ENCODE measurements around the gene ASIC4.

The ASIC4 gene

DNA sequence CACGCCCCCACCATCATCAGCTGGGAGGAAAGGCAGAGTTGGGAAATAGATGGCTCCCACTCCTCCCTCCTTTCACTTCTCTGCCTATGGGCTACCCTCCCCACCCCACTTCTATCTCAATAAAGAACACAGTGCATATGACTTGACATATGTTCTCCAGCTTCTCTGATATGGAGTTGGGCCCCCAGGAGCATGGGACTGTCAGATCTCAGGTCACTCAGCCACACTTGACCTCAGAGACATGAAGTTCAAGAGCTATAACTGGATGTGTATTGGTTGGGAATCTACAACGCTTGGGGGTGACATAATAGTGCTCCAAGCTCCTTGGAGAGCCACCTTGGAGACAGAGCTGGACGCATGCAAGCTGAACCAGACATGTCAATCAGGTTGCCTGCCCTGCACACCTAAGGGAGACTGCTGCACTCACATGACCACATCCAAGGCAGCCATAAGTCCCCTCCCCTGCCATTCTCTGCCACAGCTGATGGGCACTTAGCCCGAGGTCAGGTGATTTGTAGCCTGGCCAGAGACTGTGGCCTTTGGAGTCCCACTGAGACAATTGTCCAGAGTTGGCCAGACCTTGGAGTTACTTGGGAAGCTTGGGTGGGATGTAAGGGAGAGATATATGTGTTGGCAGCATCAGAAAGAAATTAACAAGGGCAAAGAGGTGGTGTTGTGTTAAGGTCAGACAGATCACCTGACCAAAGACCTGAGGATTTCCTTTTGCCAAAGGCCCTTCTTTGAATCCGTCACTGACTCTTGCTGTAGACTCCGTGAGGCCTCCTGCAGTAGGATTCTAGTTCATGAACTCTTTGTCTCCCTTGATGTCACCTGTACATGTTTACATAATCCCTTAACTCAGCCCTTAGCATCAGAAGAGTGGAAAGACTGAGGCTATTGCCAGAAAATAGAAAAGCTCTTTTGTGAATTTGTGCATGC, 61.6 kb downstream of the ASIC4 start:
- no peak overlapping the region for H3K27ac ChIP-seq (ENCODE audit: insufficient read depth, low read length, poor library complexity, severe bottlenecking)
- H3K36me3 ChIP-seq (ENCODE audit: control insufficient read depth, insufficient read depth, low read length): no peaks in the 10 kb centered on the region
- DNase-seq: no peak
- no peaks in the 10 kb centered on the region for H3K4me1 ChIP-seq (ENCODE audit: control insufficient read depth, insufficient read depth, low read length, poor library complexity, severe bottlenecking)
- no peak overlapping the region for H3K4me3 ChIP-seq (ENCODE audit: insufficient read depth, low read depth, low read length, poor library complexity, severe bottlenecking)
- peaks cover 15% of the 10 kb centered on the region for H3K27me3 ChIP-seq (replicated peaks; ENCODE audit: control insufficient read depth, insufficient read depth, low read length, poor library complexity, severe bottlenecking)
- H3K9me3 ChIP-seq (ENCODE audit: control insufficient read depth, low read length): no peaks in the 10 kb centered on the region

GRCh38 chr2:219576505-219577388, 62.5 kb downstream of the ASIC4 start:
- Histone ChIP-seq H3K27ac (ENCODE audit: insufficient read depth, low read length, poor library complexity, severe bottlenecking) (no peak overlapping the region), H3K9me3 (ENCODE audit: control insufficient read depth, low read length) (no peaks in the 10 kb centered on the region), H3K4me1 (ENCODE audit: control insufficient read depth, insufficient read depth, low read length, poor library complexity, severe bottlenecking) (no peaks in the 10 kb centered on the region), H3K27me3 (replicated peaks; ENCODE audit: control insufficient read depth, insufficient read depth, low read length, poor library complexity, severe bottlenecking) (peaks cover 8% of the 10 kb centered on the region), H3K36me3 (ENCODE audit: control insufficient read depth, insufficient read depth, low read length) (no peaks in the 10 kb centered on the region), H3K4me3 (ENCODE audit: insufficient read depth, low read depth, low read length, poor library complexity, severe bottlenecking) (no peak overlapping the region)
- DNase-seq: no peak

- H3K4me1 ChIP-seq (ENCODE audit: control insufficient read depth, insufficient read depth, low read length, poor library complexity, severe bottlenecking): no peaks in the 10 kb centered on the region
- no peak overlapping the region for H3K27ac ChIP-seq (ENCODE audit: insufficient read depth, low read length, poor library complexity, severe bottlenecking)
- H3K27me3 ChIP-seq (replicated peaks; ENCODE audit: control insufficient read depth, insufficient read depth, low read length, poor library complexity, severe bottlenecking): no peaks in the 10 kb centered on the region
- DNase-seq: no peak
- H3K9me3 ChIP-seq (ENCODE audit: control insufficient read depth, low read length): no peaks in the 10 kb centered on the region
- H3K4me3 ChIP-seq (ENCODE audit: insufficient read depth, low read depth, low read length, poor library complexity, severe bottlenecking): no peak overlapping the region
- H3K36me3 ChIP-seq (ENCODE audit: control insufficient read depth, insufficient read depth, low read length): no peaks in the 10 kb centered on the region
These were observed 64.7 kb downstream of the ASIC4 start for GRCh38 chr2:219578811-219579613.

DNA sequence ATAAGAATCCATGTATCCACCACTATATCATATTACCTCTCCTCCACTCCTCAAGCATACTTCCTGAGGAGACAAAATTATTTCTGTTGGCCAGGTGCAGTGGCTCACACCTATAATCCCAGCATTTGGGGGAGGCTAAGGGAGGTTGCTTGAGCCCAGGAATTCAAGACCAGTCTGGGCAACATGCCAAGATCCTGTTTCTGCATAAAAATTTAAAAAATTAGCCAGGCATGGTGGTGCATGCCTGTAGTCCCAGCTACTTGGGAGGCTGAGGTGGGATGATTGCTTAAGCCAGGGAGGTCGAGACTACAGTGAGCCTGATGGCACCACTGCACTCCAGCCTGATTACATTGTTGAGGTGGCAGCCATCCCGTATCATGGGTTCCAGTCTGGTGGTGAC, 67.1 kb downstream of the ASIC4 start:
- no peaks in the 10 kb centered on the region for H3K9me3 ChIP-seq (ENCODE audit: control insufficient read depth, low read length)
- H3K4me3 ChIP-seq (ENCODE audit: insufficient read depth, low read depth, low read length, poor library complexity, severe bottlenecking): no peak overlapping the region
- H3K27ac ChIP-seq (ENCODE audit: insufficient read depth, low read length, poor library complexity, severe bottlenecking): no peak overlapping the region
- DNase-seq: no peak
- no peaks in the 10 kb centered on the region for H3K4me1 ChIP-seq (ENCODE audit: control insufficient read depth, insufficient read depth, low read length, poor library complexity, severe bottlenecking)
- H3K27me3 ChIP-seq (replicated peaks; ENCODE audit: control insufficient read depth, insufficient read depth, low read length, poor library complexity, severe bottlenecking): no peaks in the 10 kb centered on the region
- no peaks in the 10 kb centered on the region for H3K36me3 ChIP-seq (ENCODE audit: control insufficient read depth, insufficient read depth, low read length)
